SK-N-MC (cell line): ENCODE measurements around the gene PKD2L2.
"Not testable (repeated sequence)": the region's sequence is repeated elsewhere in the genome, so short reads cannot be mapped to it uniquely, and the experiment has no call there.

ENCODE experiments used
- DNase-seq: peaks from one replicate; pipeline ENCODE4 v3.0.0-alpha.2; 2011; ENCODE audit warnings: low read depth, low spot score
- H3K27ac ChIP-seq: fragments of 200-600 bp; sonication (generic); 2 replicates; pipeline ENCODE4 v1.5.1; 2016; ENCODE audit warnings: mixed run types
- H3K36me3 ChIP-seq: fragments of 200-600 bp; sonication (generic); 2 replicates; pipeline ENCODE4 v1.6.1; 2017; ENCODE audit warnings: antibody characterized with exemption, low read length, mixed read lengths; ENCODE audit not compliant: insufficient read depth
- H3K4me3 ChIP-seq: fragments of 200-600 bp; sonication (generic); 2 replicates; pipeline ENCODE4 v1.5.1; 2016
- H3K9ac ChIP-seq: fragments of 200-600 bp; sonication (generic); 2 replicates; pipeline ENCODE4 v1.8.0; 2017; ENCODE audit warnings: mixed run types, mixed read lengths; ENCODE audit not compliant: insufficient read length
- H3K9me3 ChIP-seq: fragments of 200-600 bp; sonication (generic); 2 replicates; pipeline ENCODE4 v1.6.1; 2017; ENCODE audit warnings: low read depth, mild to moderate bottlenecking, antibody characterized with exemption, low read length, moderate library complexity, mixed read lengths
- EZH2 ChIP-seq: fragments of 200-600 bp; sonication (generic); IDR thresholded peaks from one replicate; pipeline ENCODE4 v1.6.1; 2017; ENCODE audit warnings: antibody characterized with exemption
- FOXP2 ChIP-seq: optimal IDR thresholded peaks from 2 replicates; pipeline ENCODE3; 2011; ENCODE audit warnings: mild to moderate bottlenecking, moderate library complexity; ENCODE audit not compliant: insufficient read depth; ENCODE audit errors: extremely low read length, control extremely low read depth
- POLR2AphosphoS5 ChIP-seq: IDR thresholded peaks from 2 replicates; pipeline ENCODE4 v1.6.1; 2012; ENCODE audit warnings: mild to moderate bottlenecking, low read depth, low read length, borderline replicate concordance

PKD2L2 gene

DNA sequence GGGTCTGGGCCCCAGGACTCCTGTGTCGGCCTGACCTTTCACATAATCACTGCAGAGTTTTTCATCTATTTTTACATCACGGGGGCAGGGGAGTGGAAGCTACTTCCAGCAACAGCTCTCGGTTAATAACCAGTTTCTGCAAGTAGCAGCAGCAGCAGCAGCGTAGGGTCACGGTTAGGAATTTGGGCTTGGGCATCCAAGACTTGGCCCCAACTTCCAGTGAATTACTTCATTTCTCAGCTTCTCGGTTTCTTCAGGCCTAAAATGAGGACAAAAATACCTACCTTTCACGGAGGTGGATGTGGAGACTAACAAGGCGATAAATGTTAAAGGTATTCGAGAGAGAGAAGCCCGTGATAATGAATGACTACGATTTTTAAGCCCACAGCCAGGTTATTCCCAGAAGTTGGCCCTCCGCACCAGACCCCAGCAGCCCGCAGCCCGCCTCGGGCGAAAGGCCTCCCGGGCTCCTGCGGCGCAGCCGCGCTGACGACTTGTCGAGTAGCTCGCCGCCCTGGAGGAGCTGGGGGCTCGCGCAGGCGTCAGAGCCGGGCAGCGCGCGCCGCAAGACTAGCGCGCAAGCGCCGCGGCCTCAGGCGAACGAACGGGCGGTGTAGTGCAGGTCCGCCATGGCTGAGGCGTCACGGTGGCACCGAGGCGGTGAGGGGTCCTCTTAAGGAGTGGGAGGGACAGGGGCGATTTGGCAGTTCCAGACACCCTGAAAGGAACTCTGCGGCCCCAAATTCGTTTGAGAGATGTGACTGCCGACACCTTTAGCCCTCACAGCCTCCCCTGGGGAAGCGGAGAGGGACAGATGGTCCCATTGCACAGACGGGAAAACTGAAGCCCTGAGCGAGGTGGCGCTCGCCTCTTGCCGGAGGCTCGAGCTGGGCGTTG lies at the start of gene PKD2L2:
TSS of gene PKD2L2 (plus strand) at position 595 of the 897 bp plus-strand sequence. CDS start at position 630, 35 bp downstream.
- H3K9ac ChIP-seq = no peak within 1 kb of the TSS
- H3K27ac ChIP-seq = peak within 1 kb of the TSS; percentile 12; the same call in 1 of the 2 replicates
- H3K4me3 ChIP-seq = no peak within 1 kb of the TSS

DNA sequence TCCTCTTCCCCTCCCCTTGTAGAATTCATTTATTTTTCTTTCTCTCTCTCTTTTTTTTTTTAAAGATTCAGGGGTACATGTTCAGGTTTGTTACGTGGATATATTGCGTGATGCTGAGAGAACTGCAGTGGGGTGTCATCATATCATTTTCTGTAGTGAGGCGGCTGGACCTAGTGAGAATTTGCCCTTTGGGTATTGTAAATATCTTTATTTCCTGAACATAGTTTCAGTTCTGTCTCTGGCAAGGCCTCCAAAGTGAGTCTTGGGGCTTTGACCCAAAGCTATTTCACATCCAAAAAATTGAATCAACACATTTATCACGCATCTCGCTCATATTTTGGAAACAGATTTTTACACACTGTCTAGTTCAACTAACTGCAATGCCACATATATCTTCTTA lies 47.0 kb upstream of the PKD2L2 start:
- DNase-seq = no peak
- Histone ChIP-seq H3K9me3 (no peaks in the 10 kb centered on the region), H3K36me3 (no peaks in the 10 kb centered on the region), H3K27ac (no peak overlapping the region), H3K9ac (no peak overlapping the region), H3K4me3 (no peak overlapping the region)
- no peak for TF ChIP-seq EZH2
- no peak for TF ChIP-seq FOXP2
- no peak for TF ChIP-seq POLR2AphosphoS5

More for the DNA sequence above, at the start of gene PKD2L2:
- Histone ChIP-seq H3K36me3 (no peaks in the 10 kb centered on the region), H3K9me3 (no peaks in the 10 kb centered on the region)
- TF ChIP-seq EZH2 = no peak
- DNase-seq = no peak

DNA sequence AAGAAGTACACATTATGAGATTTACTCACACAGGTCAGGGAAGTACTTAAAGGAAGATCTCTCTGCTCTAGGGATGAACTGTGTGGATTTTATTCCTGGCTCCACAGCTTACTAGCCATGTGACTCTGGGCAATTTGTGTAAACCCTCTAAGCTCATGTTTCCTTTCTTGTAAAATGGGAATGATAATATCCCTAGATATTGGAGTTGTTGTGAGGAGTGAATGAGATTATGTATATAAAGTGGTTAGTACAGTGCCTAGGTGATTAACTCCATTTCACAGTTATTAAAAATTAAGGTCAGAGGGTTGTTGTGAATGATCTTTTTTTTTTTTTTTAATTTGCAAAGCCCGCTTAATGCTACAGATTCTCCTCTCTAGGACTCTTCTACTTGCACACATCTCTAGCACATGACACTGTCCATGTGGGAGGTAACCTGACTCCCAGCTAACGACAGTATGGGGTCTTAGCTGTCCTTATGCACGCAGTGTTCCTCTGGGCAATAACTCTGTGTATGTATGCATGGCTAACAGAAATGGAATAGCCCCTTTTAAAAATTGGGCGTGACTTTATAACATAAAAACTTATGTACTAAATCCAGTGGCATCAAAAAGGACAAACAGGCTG lies 45.5 kb upstream of the PKD2L2 start:
- no peaks in the 10 kb centered on the region for H3K9me3 ChIP-seq
- TF ChIP-seq POLR2AphosphoS5 (no peak), FOXP2 (no peak), EZH2 (no peak)
- no peaks in the 10 kb centered on the region for H3K36me3 ChIP-seq
- no peak overlapping the region for H3K4me3 ChIP-seq
- no peak for DNase-seq
- no peak overlapping the region for H3K27ac ChIP-seq
- H3K9ac ChIP-seq = no peak overlapping the region

- TF ChIP-seq FOXP2 (no peak), POLR2AphosphoS5 (no peak)
- DNase-seq = no peak
- H3K36me3 ChIP-seq = no peaks in the 10 kb centered on the region
- H3K9me3 ChIP-seq = no peaks in the 10 kb centered on the region
- H3K9ac ChIP-seq = no peak overlapping the region
- H3K27ac ChIP-seq = no peak overlapping the region
- no peak overlapping the region for H3K4me3 ChIP-seq
Measured at GRCh38 chr5:137845472-137845871, 43.8 kb upstream of the PKD2L2 start.

DNA sequence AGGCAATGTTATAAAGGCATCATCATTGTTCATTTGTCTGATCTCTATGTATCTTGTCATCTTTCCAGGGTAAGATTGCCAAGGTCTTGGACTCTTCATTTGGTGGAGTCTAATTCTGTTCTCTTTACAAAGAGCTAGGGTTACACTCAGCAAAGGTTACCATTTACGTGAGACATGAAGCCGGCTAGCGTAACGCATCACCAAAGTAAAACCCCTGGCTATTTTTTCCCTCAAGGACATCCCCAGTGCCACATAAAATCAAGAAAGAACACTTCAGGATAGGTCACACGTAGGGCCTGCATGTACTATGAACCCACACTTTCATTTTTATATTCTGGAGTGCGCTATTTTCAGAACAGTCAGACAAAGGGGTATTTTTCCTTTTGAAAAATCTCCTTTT lies 41.6 kb upstream of the PKD2L2 start:
- no peaks in the 10 kb centered on the region for H3K36me3 ChIP-seq
- no peak overlapping the region for H3K4me3 ChIP-seq
- no peaks in the 10 kb centered on the region for H3K9me3 ChIP-seq
- H3K9ac ChIP-seq = no peak overlapping the region
- DNase-seq = no peak
- H3K27ac ChIP-seq = no peak overlapping the region
- TF ChIP-seq POLR2AphosphoS5 (no peak), FOXP2 (no peak), EZH2 (no peak)

DNA sequence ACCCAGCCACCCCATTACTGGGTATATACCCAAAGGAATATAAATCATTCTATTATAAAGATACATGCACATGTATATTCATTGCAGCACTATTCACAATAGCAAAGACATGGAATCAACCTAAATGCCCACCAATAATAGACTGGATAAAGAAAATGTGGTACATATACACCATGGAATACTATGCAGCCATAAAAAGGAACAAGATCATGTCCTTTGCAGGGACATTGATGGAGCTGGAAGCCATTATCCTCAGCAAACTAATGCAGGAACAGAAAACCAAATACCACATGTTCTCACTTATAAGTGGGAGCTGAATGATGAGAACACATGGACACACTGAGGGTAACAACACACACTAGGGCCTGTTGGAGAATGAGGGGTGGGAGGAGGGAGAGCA lies 36.1 kb upstream of the PKD2L2 start:
- not testable (repeated sequence) for H3K9me3 ChIP-seq, H3K4me3 ChIP-seq, H3K36me3 ChIP-seq, H3K9ac ChIP-seq, H3K27ac ChIP-seq, DNase-seq

GRCh38 chr5:137856201-137856600 lies 33.1 kb upstream of the PKD2L2 start:
- Histone ChIP-seq H3K27ac (no peak overlapping the region), H3K9me3 (no peaks in the 10 kb centered on the region), H3K36me3 (no peaks in the 10 kb centered on the region), H3K4me3 (no peak overlapping the region), H3K9ac (no peak overlapping the region)
- no peak for TF ChIP-seq FOXP2
- DNase-seq = no peak

GRCh38 chr5:137856916-137857862 lies 32.1 kb upstream of the PKD2L2 start:
- no peak for TF ChIP-seq POLR2AphosphoS5
- TF ChIP-seq FOXP2 = no peak
- no peak for TF ChIP-seq EZH2
- no peaks in the 10 kb centered on the region for H3K36me3 ChIP-seq
- H3K9me3 ChIP-seq = no peaks in the 10 kb centered on the region
- no peak overlapping the region for H3K4me3 ChIP-seq
- H3K9ac ChIP-seq = no peak overlapping the region
- DNase-seq = no peak
- no peak overlapping the region for H3K27ac ChIP-seq
